WTC11 (cell line): Measurements from ENCODE around the gene FBXO41. TPM values are rescaled to one million over a fixed set of nuclear protein-coding genes. Genes with fewer than 3 reads are reported as not detected.

ENCODE experiments used
- ATAC-seq: fragments of 200-7000 bp; cut with Tn5 transposase; 2 replicates; pipeline ENCODE4 v1.10.0; 2021; ENCODE audit warnings: mild to moderate bottlenecking, moderate library complexity
- CTCF ChIA-PET: fragments of 300-600 bp; sonication (Branson Sonifier 250); formaldehyde crosslinking; loops from one replicate; lab custom pipeline; 2021; ENCODE audit warnings: antibody characterized with exemption; lab: Charles Lee
- POLR2A ChIA-PET: fragments of 350-600 bp; sonication (Branson Sonifier 250); formaldehyde crosslinking; loops from one replicate; lab custom pipeline; 2021; ENCODE audit warnings: antibody characterized with exemption; lab: Charles Lee
- DNase-seq: peaks from one replicate; pipeline ENCODE4 v3.0.0; 2021; ENCODE audit warnings: low spot score
- H3K27ac Mint-ChIP-seq: 2 replicates; pipeline ENCODE4 v1.8.0; 2021; ENCODE audit warnings: mixed read lengths
- H3K27me3 Mint-ChIP-seq: 2 replicates; pipeline ENCODE4 v1.8.0; 2021; ENCODE audit warnings: low read depth, mild to moderate bottlenecking, moderate library complexity, mixed read lengths
- H3K36me3 Mint-ChIP-seq: 2 replicates; pipeline ENCODE4 v1.8.0; 2021; ENCODE audit warnings: mixed read lengths
- H3K4me1 Mint-ChIP-seq: 2 replicates; pipeline ENCODE4 v1.8.0; 2022; ENCODE audit warnings: mixed read lengths
- H3K4me3 Mint-ChIP-seq: 2 replicates; pipeline ENCODE4 v1.8.0; 2021; ENCODE audit warnings: mild to moderate bottlenecking, moderate library complexity, mixed read lengths
- H3K9me3 Mint-ChIP-seq: 2 replicates; pipeline ENCODE4 v1.8.0; 2021; ENCODE audit warnings: mixed read lengths
- CREB1 ChIP-seq: sonication (generic); formaldehyde crosslinking; IDR thresholded peaks from 2 replicates; pipeline ENCODE4 v1.8.0; 2023; ENCODE audit warnings: mild to moderate bottlenecking, missing genetic modification reagents
- ELF4 ChIP-seq: sonication (generic); formaldehyde crosslinking; IDR thresholded peaks from 2 replicates; pipeline ENCODE4 v1.8.1; 2022; ENCODE audit warnings: low read depth, mild to moderate bottlenecking, moderate library complexity, missing genetic modification reagents
- GTF2I ChIP-seq: fragments of 250-450 bp; sonication (Bioruptor Pico); conservative IDR thresholded peaks from 2 replicates; pipeline ENCODE4 v1.4.0; 2021; ENCODE audit warnings: mild to moderate bottlenecking
- KAT7 ChIP-seq: sonication (generic); formaldehyde crosslinking; IDR thresholded peaks from 2 replicates; pipeline ENCODE4 v1.8.1; 2023; ENCODE audit warnings: missing genetic modification reagents, mild to moderate bottlenecking, borderline replicate concordance
- SP1 ChIP-seq: sonication (generic); formaldehyde crosslinking; conservative IDR thresholded peaks from 2 replicates; pipeline ENCODE4 v1.8.1; 2022; ENCODE audit warnings: missing genetic modification reagents
- TEAD4 ChIP-seq: sonication (generic); formaldehyde crosslinking; IDR thresholded peaks from 2 replicates; pipeline ENCODE4 v1.8.0; 2022; ENCODE audit warnings: mild to moderate bottlenecking, missing genetic modification reagents
- ZBTB21 ChIP-seq: sonication (generic); formaldehyde crosslinking; IDR thresholded peaks from 2 replicates; pipeline ENCODE4 v1.8.1; 2023; ENCODE audit warnings: mild to moderate bottlenecking, missing genetic modification reagents, borderline replicate concordance
- ZNF138 ChIP-seq: sonication (generic); formaldehyde crosslinking; conservative IDR thresholded peaks from 2 replicates; pipeline ENCODE4 v1.8.1; 2022; ENCODE audit warnings: mild to moderate bottlenecking, moderate library complexity, missing genetic modification reagents
- total RNA-seq: library from RNA; stranded (reverse); gene quantifications from 3 replicates; pipeline ENCODE4 v1.2.3, GENCODE V29; 2021
- TF ChIP-seq, protein P1 (sequence below): sonication (generic); formaldehyde crosslinking; IDR thresholded peaks from 2 replicates; pipeline ENCODE4 v1.8.1; 2022; ENCODE audit warnings: mild to moderate bottlenecking, moderate library complexity, missing genetic modification reagents
- TF ChIP-seq, protein P2 (sequence below): sonication (generic); formaldehyde crosslinking; IDR thresholded peaks from 2 replicates; pipeline ENCODE4 v1.8.0; 2023; ENCODE audit warnings: missing genetic modification reagents, mild to moderate bottlenecking, borderline replicate concordance
- TF ChIP-seq, protein P3 (sequence below): sonication (generic); formaldehyde crosslinking; IDR thresholded peaks from 2 replicates; pipeline ENCODE4 v1.8.1; 2022; ENCODE audit warnings: mild to moderate bottlenecking, missing genetic modification reagents, moderate library complexity, borderline replicate concordance
- TF ChIP-seq, protein P4 (sequence below): fragments of 250-450 bp; sonication (Bioruptor Pico); IDR thresholded peaks from 2 replicates; pipeline ENCODE4 v2.1.2; 2022; ENCODE audit warnings: mild to moderate bottlenecking, moderate library complexity
- TF ChIP-seq, protein P5 (sequence below): sonication (generic); formaldehyde crosslinking; IDR thresholded peaks from 2 replicates; pipeline ENCODE4 v1.8.0; 2022; ENCODE audit warnings: mild to moderate bottlenecking, missing genetic modification reagents
- TF ChIP-seq, protein P6 (sequence below): sonication (generic); formaldehyde crosslinking; IDR thresholded peaks from 2 replicates; pipeline ENCODE4 v1.8.1; 2023; ENCODE audit warnings: mild to moderate bottlenecking, missing genetic modification reagents, borderline replicate concordance
- TF ChIP-seq, protein P7 (sequence below): fragments of 250-450 bp; sonication (Bioruptor Pico); IDR thresholded peaks from 2 replicates; pipeline ENCODE4 v1.9.0; 2021; ENCODE audit warnings: mild to moderate bottlenecking
- TF ChIP-seq, protein P8 (sequence below): sonication (generic); formaldehyde crosslinking; IDR thresholded peaks from 2 replicates; pipeline ENCODE4 v1.8.0; 2022; ENCODE audit warnings: missing genetic modification reagents

Gene FBXO41
- total RNA-seq, 1 experiment from 2014 or later: 19.2 TPM

DNA sequence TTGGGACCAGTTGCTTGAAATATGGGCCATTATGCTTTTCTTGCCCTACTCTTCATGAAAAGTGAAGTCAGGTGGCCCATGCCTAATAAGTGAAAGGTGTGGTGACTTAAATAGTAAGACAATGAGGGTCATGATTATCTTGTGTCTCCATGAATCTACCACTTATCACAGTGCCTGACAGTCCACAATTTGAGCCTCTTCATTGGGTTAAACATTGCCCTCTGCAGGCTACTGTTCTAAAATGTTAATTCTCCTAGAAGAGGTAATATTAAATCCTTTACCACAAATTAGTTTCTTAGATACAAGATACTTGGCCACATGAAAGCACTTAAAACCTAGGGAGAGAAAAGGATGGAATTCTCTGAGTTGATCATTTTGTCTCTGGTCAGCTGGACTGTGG lies 5.0 kb upstream of the FBXO41 start:
- no peak for DNase-seq
- no peak for ATAC-seq
- peaks cover 93% of the 10 kb centered on the region for H3K27me3 Mint-ChIP-seq
- H3K4me3 Mint-ChIP-seq: no peak overlapping the region
- no peaks in the 10 kb centered on the region for H3K36me3 Mint-ChIP-seq
- H3K9me3 Mint-ChIP-seq: no peaks in the 10 kb centered on the region
- H3K27ac Mint-ChIP-seq: no peak overlapping the region
- ChIA-PET CTCF (interaction anchor here (0.6 to 4.4 kb wide), 10 partner anchors 11 to 112 kb away, joined by 3 to 37 read pairs (median 8); partner anchors contain the start of genes CCT7, PRADC1 and SMYD5), POLR2A (no interaction called here)
- H3K4me1 Mint-ChIP-seq: peaks cover 12% of the 10 kb centered on the region
- TF ChIP-seq, protein P1, sequence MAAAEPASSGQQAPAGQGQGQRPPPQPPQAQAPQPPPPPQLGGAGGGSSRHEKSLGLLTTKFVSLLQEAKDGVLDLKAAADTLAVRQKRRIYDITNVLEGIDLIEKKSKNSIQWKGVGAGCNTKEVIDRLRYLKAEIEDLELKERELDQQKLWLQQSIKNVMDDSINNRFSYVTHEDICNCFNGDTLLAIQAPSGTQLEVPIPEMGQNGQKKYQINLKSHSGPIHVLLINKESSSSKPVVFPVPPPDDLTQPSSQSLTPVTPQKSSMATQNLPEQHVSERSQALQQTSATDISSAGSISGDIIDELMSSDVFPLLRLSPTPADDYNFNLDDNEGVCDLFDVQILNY (CRISPR knock-in tag): no peak
- TF ChIP-seq ZBTB21 (CRISPR knock-in tag) (no peak), GTF2I (CRISPR knock-in tag) (no peak), CREB1 (no peak), ZNF138 (CRISPR knock-in tag) (no peak), SP1 (CRISPR knock-in tag) (no peak), TEAD4 (CRISPR knock-in tag) (no peak), ELF4 (no peak), KAT7 (CRISPR knock-in tag) (no peak)
- TF ChIP-seq, protein P2, sequence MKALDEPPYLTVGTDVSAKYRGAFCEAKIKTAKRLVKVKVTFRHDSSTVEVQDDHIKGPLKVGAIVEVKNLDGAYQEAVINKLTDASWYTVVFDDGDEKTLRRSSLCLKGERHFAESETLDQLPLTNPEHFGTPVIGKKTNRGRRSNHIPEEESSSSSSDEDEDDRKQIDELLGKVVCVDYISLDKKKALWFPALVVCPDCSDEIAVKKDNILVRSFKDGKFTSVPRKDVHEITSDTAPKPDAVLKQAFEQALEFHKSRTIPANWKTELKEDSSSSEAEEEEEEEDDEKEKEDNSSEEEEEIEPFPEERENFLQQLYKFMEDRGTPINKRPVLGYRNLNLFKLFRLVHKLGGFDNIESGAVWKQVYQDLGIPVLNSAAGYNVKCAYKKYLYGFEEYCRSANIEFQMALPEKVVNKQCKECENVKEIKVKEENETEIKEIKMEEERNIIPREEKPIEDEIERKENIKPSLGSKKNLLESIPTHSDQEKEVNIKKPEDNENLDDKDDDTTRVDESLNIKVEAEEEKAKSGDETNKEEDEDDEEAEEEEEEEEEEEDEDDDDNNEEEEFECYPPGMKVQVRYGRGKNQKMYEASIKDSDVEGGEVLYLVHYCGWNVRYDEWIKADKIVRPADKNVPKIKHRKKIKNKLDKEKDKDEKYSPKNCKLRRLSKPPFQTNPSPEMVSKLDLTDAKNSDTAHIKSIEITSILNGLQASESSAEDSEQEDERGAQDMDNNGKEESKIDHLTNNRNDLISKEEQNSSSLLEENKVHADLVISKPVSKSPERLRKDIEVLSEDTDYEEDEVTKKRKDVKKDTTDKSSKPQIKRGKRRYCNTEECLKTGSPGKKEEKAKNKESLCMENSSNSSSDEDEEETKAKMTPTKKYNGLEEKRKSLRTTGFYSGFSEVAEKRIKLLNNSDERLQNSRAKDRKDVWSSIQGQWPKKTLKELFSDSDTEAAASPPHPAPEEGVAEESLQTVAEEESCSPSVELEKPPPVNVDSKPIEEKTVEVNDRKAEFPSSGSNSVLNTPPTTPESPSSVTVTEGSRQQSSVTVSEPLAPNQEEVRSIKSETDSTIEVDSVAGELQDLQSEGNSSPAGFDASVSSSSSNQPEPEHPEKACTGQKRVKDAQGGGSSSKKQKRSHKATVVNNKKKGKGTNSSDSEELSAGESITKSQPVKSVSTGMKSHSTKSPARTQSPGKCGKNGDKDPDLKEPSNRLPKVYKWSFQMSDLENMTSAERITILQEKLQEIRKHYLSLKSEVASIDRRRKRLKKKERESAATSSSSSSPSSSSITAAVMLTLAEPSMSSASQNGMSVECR (CRISPR knock-in tag): no peak
- TF ChIP-seq, protein P3, sequence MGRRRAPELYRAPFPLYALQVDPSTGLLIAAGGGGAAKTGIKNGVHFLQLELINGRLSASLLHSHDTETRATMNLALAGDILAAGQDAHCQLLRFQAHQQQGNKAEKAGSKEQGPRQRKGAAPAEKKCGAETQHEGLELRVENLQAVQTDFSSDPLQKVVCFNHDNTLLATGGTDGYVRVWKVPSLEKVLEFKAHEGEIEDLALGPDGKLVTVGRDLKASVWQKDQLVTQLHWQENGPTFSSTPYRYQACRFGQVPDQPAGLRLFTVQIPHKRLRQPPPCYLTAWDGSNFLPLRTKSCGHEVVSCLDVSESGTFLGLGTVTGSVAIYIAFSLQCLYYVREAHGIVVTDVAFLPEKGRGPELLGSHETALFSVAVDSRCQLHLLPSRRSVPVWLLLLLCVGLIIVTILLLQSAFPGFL (CRISPR knock-in tag): no peak
- TF ChIP-seq, protein P4, sequence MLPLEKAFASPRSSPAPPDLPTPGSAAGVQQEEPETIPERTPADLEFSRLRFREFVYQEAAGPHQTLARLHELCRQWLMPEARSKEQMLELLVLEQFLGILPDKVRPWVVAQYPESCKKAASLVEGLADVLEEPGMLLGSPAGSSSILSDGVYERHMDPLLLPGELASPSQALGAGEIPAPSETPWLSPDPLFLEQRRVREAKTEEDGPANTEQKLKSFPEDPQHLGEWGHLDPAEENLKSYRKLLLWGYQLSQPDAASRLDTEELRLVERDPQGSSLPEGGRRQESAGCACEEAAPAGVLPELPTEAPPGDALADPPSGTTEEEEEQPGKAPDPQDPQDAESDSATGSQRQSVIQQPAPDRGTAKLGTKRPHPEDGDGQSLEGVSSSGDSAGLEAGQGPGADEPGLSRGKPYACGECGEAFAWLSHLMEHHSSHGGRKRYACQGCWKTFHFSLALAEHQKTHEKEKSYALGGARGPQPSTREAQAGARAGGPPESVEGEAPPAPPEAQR (CRISPR knock-in tag): no peak
- TF ChIP-seq, protein P5, sequence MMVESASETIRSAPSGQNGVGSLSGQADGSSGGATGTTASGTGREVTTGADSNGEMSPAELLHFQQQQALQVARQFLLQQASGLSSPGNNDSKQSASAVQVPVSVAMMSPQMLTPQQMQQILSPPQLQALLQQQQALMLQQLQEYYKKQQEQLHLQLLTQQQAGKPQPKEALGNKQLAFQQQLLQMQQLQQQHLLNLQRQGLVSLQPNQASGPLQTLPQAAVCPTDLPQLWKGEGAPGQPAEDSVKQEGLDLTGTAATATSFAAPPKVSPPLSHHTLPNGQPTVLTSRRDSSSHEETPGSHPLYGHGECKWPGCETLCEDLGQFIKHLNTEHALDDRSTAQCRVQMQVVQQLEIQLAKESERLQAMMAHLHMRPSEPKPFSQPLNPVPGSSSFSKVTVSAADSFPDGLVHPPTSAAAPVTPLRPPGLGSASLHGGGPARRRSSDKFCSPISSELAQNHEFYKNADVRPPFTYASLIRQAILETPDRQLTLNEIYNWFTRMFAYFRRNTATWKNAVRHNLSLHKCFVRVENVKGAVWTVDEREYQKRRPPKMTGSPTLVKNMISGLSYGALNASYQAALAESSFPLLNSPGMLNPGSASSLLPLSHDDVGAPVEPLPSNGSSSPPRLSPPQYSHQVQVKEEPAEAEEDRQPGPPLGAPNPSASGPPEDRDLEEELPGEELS (CRISPR knock-in tag): no peak
- TF ChIP-seq, protein P6, sequence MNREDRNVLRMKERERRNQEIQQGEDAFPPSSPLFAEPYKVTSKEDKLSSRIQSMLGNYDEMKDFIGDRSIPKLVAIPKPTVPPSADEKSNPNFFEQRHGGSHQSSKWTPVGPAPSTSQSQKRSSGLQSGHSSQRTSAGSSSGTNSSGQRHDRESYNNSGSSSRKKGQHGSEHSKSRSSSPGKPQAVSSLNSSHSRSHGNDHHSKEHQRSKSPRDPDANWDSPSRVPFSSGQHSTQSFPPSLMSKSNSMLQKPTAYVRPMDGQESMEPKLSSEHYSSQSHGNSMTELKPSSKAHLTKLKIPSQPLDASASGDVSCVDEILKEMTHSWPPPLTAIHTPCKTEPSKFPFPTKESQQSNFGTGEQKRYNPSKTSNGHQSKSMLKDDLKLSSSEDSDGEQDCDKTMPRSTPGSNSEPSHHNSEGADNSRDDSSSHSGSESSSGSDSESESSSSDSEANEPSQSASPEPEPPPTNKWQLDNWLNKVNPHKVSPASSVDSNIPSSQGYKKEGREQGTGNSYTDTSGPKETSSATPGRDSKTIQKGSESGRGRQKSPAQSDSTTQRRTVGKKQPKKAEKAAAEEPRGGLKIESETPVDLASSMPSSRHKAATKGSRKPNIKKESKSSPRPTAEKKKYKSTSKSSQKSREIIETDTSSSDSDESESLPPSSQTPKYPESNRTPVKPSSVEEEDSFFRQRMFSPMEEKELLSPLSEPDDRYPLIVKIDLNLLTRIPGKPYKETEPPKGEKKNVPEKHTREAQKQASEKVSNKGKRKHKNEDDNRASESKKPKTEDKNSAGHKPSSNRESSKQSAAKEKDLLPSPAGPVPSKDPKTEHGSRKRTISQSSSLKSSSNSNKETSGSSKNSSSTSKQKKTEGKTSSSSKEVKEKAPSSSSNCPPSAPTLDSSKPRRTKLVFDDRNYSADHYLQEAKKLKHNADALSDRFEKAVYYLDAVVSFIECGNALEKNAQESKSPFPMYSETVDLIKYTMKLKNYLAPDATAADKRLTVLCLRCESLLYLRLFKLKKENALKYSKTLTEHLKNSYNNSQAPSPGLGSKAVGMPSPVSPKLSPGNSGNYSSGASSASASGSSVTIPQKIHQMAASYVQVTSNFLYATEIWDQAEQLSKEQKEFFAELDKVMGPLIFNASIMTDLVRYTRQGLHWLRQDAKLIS (CRISPR knock-in tag): no peak
- TF ChIP-seq, protein P7, sequence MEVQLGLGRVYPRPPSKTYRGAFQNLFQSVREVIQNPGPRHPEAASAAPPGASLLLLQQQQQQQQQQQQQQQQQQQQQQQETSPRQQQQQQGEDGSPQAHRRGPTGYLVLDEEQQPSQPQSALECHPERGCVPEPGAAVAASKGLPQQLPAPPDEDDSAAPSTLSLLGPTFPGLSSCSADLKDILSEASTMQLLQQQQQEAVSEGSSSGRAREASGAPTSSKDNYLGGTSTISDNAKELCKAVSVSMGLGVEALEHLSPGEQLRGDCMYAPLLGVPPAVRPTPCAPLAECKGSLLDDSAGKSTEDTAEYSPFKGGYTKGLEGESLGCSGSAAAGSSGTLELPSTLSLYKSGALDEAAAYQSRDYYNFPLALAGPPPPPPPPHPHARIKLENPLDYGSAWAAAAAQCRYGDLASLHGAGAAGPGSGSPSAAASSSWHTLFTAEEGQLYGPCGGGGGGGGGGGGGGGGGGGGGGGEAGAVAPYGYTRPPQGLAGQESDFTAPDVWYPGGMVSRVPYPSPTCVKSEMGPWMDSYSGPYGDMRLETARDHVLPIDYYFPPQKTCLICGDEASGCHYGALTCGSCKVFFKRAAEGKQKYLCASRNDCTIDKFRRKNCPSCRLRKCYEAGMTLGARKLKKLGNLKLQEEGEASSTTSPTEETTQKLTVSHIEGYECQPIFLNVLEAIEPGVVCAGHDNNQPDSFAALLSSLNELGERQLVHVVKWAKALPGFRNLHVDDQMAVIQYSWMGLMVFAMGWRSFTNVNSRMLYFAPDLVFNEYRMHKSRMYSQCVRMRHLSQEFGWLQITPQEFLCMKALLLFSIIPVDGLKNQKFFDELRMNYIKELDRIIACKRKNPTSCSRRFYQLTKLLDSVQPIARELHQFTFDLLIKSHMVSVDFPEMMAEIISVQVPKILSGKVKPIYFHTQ (CRISPR knock-in tag): no peak
- TF ChIP-seq, protein P8, sequence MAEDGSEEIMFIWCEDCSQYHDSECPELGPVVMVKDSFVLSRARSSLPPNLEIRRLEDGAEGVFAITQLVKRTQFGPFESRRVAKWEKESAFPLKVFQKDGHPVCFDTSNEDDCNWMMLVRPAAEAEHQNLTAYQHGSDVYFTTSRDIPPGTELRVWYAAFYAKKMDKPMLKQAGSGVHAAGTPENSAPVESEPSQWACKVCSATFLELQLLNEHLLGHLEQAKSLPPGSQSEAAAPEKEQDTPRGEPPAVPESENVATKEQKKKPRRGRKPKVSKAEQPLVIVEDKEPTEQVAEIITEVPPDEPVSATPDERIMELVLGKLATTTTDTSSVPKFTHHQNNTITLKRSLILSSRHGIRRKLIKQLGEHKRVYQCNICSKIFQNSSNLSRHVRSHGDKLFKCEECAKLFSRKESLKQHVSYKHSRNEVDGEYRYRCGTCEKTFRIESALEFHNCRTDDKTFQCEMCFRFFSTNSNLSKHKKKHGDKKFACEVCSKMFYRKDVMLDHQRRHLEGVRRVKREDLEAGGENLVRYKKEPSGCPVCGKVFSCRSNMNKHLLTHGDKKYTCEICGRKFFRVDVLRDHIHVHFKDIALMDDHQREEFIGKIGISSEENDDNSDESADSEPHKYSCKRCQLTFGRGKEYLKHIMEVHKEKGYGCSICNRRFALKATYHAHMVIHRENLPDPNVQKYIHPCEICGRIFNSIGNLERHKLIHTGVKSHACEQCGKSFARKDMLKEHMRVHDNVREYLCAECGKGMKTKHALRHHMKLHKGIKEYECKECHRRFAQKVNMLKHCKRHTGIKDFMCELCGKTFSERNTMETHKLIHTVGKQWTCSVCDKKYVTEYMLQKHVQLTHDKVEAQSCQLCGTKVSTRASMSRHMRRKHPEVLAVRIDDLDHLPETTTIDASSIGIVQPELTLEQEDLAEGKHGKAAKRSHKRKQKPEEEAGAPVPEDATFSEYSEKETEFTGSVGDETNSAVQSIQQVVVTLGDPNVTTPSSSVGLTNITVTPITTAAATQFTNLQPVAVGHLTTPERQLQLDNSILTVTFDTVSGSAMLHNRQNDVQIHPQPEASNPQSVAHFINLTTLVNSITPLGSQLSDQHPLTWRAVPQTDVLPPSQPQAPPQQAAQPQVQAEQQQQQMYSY: no peak
